GM12878 (cell line): ENCODE results near the gene DCAF12. TPM values are rescaled to one million over a fixed set of nuclear protein-coding genes. Genes with fewer than 3 reads are reported as not detected.

Experiments
- ASH2L ChIP-seq: fragments of 300-600, 200-600 bp; sonication (generic); IDR thresholded peaks from 2 replicates; pipeline ENCODE4 v1.6.1; 2017; ENCODE audit warnings: low read depth, mild to moderate bottlenecking, borderline replicate concordance
- BCL11A ChIP-seq: IDR thresholded peaks from 2 replicates; pipeline ENCODE4 v1.6.1; 2011; ENCODE audit warnings: low read depth, low read length
- BMI1 ChIP-seq: fragments of 450-650 bp; IDR thresholded peaks from 2 replicates; pipeline ENCODE4 v1.6.1; 2016; ENCODE audit warnings: mild to moderate bottlenecking, moderate library complexity, borderline replicate concordance
- CBX3 ChIP-seq: fragments of 200-600 bp; sonication (generic); IDR thresholded peaks from 2 replicates; pipeline ENCODE4 v1.6.1; 2016; ENCODE audit warnings: low read depth, borderline replicate concordance
- EED ChIP-seq: sonication (generic); IDR thresholded peaks from 2 replicates; pipeline ENCODE4 v1.6.1; 2016; ENCODE audit warnings: antibody characterized with exemption, low read depth
- EGR1 ChIP-seq, 2 experiments: IDR thresholded peaks; 1 replicate in 1 of 2; 2 replicates in 1 of 2; pipeline ENCODE4 v1.6.1; 2011 to 2012; ENCODE audit warnings: low read depth in 2 of 2, low read length in 2 of 2, borderline replicate concordance in 1 of 2, mild to moderate bottlenecking in 1 of 2, moderate library complexity in 1 of 2
- HDAC6 ChIP-seq: fragments of 200-600 bp; sonication (generic); IDR thresholded peaks from one replicate; pipeline ENCODE4 v1.8.0; 2017; ENCODE audit warnings: antibody characterized with exemption; ENCODE audit not compliant: unreplicated experiment
- IRF4 ChIP-seq: IDR thresholded peaks from 2 replicates; pipeline ENCODE4 v1.6.1; 2011; ENCODE audit warnings: low read depth, low read length
- NFYB ChIP-seq: IDR thresholded peaks from 2 replicates; pipeline ENCODE4 v1.6.1; 2011; ENCODE audit warnings: low read depth, mild to moderate bottlenecking, low read length, improper control_type of control experiment, moderate library complexity; ENCODE audit not compliant: insufficient read depth
- NRF1 ChIP-seq: conservative IDR thresholded peaks from 2 replicates; pipeline ENCODE4 v1.6.1; 2011; ENCODE audit warnings: mild to moderate bottlenecking, low read depth, low read length, improper control_type of control experiment
- PML ChIP-seq: IDR thresholded peaks from 2 replicates; pipeline ENCODE4 v1.6.1; 2012; ENCODE audit warnings: low read length, inconsistent platforms
- SMARCA5 ChIP-seq: fragments of 450-650 bp; IDR thresholded peaks from 2 replicates; pipeline ENCODE4 v1.6.1; 2017; ENCODE audit warnings: mild to moderate bottlenecking
- SUZ12 ChIP-seq: fragments of 200-600 bp; sonication (generic); IDR thresholded peaks from one replicate; pipeline ENCODE4 v1.6.1; 2018; ENCODE audit warnings: antibody characterized with exemption, mild to moderate bottlenecking; ENCODE audit not compliant: unreplicated experiment
- polyA plus RNA-seq, 11 experiments: library from polyadenylated mRNA; depleted of rRNA in 4 of 11; unstranded in 6 of 11; stranded (reverse) in 5 of 11; fragments of >200 nt; fragmentation: Nextera tagmentation in 4 of 11; fragmentation: Illumina TruSeq in 1 of 11; extraction: Ambion mirVana in 4 of 11; extraction: Trizol in 1 of 11; gene quantifications; 1 replicate in 1 of 11; 2 replicates in 10 of 11; pipeline versions ENCODE4 v1.2.1 to v1.2.3, GENCODE V29; 2011 to 2016; ENCODE audit warnings: inconsistent platforms in 2 of 11, missing spikeins in 2 of 11, low read depth in 1 of 11
- total RNA-seq, 4 experiments: library from RNA; depleted of rRNA in 3 of 4; stranded (reverse); fragments of >200 nt in 3 of 4; fragmentation: Illumina TruSeq in 1 of 4; extraction: Trizol in 1 of 4; gene quantifications; 2 replicates each; pipeline versions ENCODE4 v1.2.1 to v1.2.3, GENCODE V29; 2013 to 2021
- TF ChIP-seq, protein P1 (sequence below): fragments of 450-650 bp; IDR thresholded peaks from 2 replicates; pipeline ENCODE4 v1.6.1; 2017; ENCODE audit warnings: low read depth, mild to moderate bottlenecking, moderate library complexity
- TF ChIP-seq, protein P2 (sequence below): IDR thresholded peaks from 2 replicates; pipeline ENCODE4 v1.6.1; 2011; ENCODE audit warnings: mild to moderate bottlenecking, low read depth, low read length, moderate library complexity; ENCODE audit not compliant: insufficient replicate concordance
- TF ChIP-seq, protein P3 (sequence below): fragments of 450-650 bp; IDR thresholded peaks from 2 replicates; pipeline ENCODE4 v1.6.1; 2018; ENCODE audit warnings: borderline replicate concordance, mild to moderate bottlenecking; ENCODE audit not compliant: partially characterized antibody

DCAF12 gene
- total and polyA plus RNA-seq, 10 of the 15 experiments (the other 5 are each of a cell fraction or from before 2014, with no cell fraction given): 11.7 to 57.6 (median 34.6) TPM

DNA sequence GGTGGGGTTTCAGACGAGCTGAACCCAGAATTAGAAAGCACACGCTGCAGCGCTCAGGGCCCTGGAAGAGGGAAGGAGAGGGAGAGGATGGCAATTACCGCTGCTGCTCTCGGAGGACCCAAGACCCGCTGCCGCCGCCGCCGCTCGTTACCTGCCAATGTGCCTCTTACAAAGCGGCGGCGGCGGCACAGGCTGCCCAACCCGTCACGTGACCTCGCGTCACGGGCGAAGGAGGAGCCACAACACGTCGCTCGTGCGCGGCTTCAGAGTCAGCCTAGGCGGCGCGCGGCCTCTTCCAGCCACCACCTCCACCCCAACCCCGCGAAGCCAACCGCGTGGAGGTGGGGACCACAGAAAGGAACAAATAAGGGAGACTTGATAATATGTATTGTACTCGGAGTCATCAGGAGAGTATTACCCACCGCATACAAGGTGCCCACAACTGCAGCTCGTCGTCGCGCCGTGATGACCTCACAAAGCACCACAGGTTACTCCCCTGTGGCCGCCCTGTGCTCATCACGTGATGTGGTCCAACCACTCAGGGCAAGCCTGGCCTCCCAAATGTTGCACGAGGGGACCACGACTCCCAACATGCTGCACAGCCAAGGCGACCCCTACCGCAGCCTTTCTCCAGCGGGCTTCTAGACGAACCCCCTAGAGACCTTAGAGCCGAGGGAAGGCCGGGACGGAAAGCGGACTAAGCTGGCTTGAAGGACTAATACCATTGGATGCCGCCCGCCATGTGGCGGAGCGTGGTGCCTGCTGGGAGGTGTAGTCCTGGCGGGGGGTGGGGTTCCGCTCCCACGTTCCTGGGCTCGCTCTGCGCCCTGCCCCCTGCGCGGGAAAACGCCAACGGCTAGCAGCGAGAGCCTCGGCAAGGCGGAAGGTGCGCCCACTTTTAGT lies 77.5 kb downstream of the DCAF12 start, which contains the start of gene UBAP2 (continued):
- TF ChIP-seq NFYB: peak; percentile 90
- TF ChIP-seq HDAC6: peak; percentile 86
- TF ChIP-seq SMARCA5: peak; percentile 46; the same call in 1 of the 2 replicates
- TF ChIP-seq, protein P1, sequence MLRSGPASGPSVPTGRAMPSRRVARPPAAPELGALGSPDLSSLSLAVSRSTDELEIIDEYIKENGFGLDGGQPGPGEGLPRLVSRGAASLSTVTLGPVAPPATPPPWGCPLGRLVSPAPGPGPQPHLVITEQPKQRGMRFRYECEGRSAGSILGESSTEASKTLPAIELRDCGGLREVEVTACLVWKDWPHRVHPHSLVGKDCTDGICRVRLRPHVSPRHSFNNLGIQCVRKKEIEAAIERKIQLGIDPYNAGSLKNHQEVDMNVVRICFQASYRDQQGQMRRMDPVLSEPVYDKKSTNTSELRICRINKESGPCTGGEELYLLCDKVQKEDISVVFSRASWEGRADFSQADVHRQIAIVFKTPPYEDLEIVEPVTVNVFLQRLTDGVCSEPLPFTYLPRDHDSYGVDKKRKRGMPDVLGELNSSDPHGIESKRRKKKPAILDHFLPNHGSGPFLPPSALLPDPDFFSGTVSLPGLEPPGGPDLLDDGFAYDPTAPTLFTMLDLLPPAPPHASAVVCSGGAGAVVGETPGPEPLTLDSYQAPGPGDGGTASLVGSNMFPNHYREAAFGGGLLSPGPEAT: peak; percentile 93
- no peak for TF ChIP-seq CBX3
- peak in 1 of 2 experiments; percentile 63; a peak in 2 of 3 replicates for TF ChIP-seq EGR1 (IDR thresholded peaks at IDR 0.05; ENCODE audit: borderline replicate concordance in 1 of 2, low read depth in 2 of 2, low read length in 2 of 2)
- peak; percentile 93 for TF ChIP-seq PML
- no peak for TF ChIP-seq BMI1
- 0 out of 2 replicates have a peak, but pooled peaks have one; percentile 46 for TF ChIP-seq IRF4
- TF ChIP-seq, protein P2, sequence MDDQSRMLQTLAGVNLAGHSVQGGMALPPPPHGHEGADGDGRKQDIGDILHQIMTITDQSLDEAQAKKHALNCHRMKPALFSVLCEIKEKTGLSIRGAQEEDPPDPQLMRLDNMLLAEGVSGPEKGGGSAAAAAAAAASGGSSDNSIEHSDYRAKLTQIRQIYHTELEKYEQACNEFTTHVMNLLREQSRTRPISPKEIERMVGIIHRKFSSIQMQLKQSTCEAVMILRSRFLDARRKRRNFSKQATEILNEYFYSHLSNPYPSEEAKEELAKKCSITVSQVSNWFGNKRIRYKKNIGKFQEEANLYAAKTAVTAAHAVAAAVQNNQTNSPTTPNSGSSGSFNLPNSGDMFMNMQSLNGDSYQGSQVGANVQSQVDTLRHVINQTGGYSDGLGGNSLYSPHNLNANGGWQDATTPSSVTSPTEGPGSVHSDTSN: no peak
- TF ChIP-seq, protein P3, sequence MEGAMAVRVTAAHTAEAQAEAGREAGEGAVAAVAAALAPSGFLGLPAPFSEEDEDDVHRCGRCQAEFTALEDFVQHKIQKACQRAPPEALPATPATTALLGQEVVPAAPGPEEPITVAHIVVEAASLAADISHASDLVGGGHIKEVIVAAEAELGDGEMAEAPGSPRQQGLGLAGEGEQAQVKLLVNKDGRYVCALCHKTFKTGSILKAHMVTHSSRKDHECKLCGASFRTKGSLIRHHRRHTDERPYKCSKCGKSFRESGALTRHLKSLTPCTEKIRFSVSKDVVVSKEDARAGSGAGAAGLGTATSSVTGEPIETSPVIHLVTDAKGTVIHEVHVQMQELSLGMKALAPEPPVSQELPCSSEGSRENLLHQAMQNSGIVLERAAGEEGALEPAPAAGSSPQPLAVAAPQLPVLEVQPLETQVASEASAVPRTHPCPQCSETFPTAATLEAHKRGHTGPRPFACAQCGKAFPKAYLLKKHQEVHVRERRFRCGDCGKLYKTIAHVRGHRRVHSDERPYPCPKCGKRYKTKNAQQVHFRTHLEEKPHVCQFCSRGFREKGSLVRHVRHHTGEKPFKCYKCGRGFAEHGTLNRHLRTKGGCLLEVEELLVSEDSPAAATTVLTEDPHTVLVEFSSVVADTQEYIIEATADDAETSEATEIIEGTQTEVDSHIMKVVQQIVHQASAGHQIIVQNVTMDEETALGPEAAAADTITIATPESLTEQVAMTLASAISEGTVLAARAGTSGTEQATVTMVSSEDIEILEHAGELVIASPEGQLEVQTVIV: no peak
- TF ChIP-seq BCL11A: no peak
- no peak for TF ChIP-seq SUZ12
- TF ChIP-seq NRF1: 0 out of 2 replicates have a peak, but pooled peaks have one; percentile 13
- TF ChIP-seq EED: peak; percentile 48; the same call in 1 of the 2 replicates
- peak; percentile 76; the same call in 1 of the 2 replicates for TF ChIP-seq ASH2L
- TF ChIP-seq, all 136 proteins: peak for 73
